ENCODE results near the gene TC2N. TPM values are rescaled to one million over a fixed set of nuclear protein-coding genes. Genes with fewer than 3 reads are reported as not detected.

Gene TC2N
- polyA plus RNA-seq, 1 donor from 2014 or later: 8.9 TPM

- Mint-ChIP-seq H3K9me3 (peaks cover 0 to 4% (median 2%) of the 10 kb centered on the region in 3 donors), H3K36me3 (peaks cover 2% of the 10 kb centered on the region), H3K27me3 (peaks cover 3% of the 10 kb centered on the region), H3K4me3 (peak overlapping the region in 1 of 4 donors; percentile 5), H3K27ac (no peak overlapping the region), H3K4me1 (peaks cover 35 to 43% (median 42%) of the 10 kb centered on the region in 3 donors)
Observed at GRCh38 chr14:91841065-91841464, 26.3 kb downstream of the TC2N start.

- H3K4me3 Mint-ChIP-seq: peak overlapping the region in 3 of 4 donors; percentile 11 to 52 (median 25)
Observed at GRCh38 chr14:91839749-91840148, 27.6 kb downstream of the TC2N start.

GRCh38 chr14:91837076-91837475 lies 30.3 kb downstream of the TC2N start:
- peaks cover 2% of the 10 kb centered on the region for H3K36me3 Mint-ChIP-seq
- H3K4me3 Mint-ChIP-seq: peak overlapping the region; percentile 86 to 97 (median 91)
- H3K9me3 Mint-ChIP-seq: peaks cover 0 to 4% (median 2%) of the 10 kb centered on the region in 3 donors
- peak overlapping the region in 1 of 3 donors; percentile 78 for H3K27ac Mint-ChIP-seq
- H3K4me1 Mint-ChIP-seq: peaks cover 31 to 46% (median 41%) of the 10 kb centered on the region in 3 donors
- H3K27me3 Mint-ChIP-seq: peaks cover 8% of the 10 kb centered on the region

More at GRCh38 chr14:91839749-91840148, 27.6 kb downstream of the TC2N start:
- Mint-ChIP-seq H3K27ac (peak overlapping the region in 1 of 3 donors; percentile 51), H3K4me1 (peaks cover 36 to 49% (median 49%) of the 10 kb centered on the region in 3 donors), H3K27me3 (peaks cover 8% of the 10 kb centered on the region), H3K36me3 (peaks cover 2% of the 10 kb centered on the region), H3K9me3 (peaks cover 0 to 4% (median 2%) of the 10 kb centered on the region in 3 donors)

- peaks cover 31 to 48% (median 40%) of the 10 kb centered on the region in 3 donors for H3K4me1 Mint-ChIP-seq
Observed at GRCh38 chr14:91835920-91836843, 31.2 kb downstream of the TC2N start.

GRCh38 chr14:91835197-91835919 lies 32.0 kb downstream of the TC2N start:
- Mint-ChIP-seq H3K36me3 (peaks cover 3% of the 10 kb centered on the region), H3K27me3 (peaks cover 11% of the 10 kb centered on the region), H3K9me3 (peaks cover 0 to 4% (median 2%) of the 10 kb centered on the region in 3 donors), H3K4me1 (peaks cover 36 to 53% (median 39%) of the 10 kb centered on the region in 3 donors), H3K27ac (peak overlapping the region in 2 of 3 donors; percentile 14 to 29), H3K4me3 (peak overlapping the region; percentile 80 to 89 (median 88))

More at GRCh38 chr14:91835920-91836843, 31.2 kb downstream of the TC2N start:
- Mint-ChIP-seq H3K27ac (peak overlapping the region in 2 of 3 donors; percentile 29 to 78), H3K36me3 (peaks cover 2% of the 10 kb centered on the region), H3K27me3 (peaks cover 8% of the 10 kb centered on the region), H3K4me3 (peak overlapping the region; percentile 86 to 97 (median 91)), H3K9me3 (peaks cover 0 to 4% (median 2%) of the 10 kb centered on the region in 3 donors)

GRCh38 chr14:91834571-91834970 lies 32.8 kb downstream of the TC2N start:
- peak overlapping the region in 3 of 4 donors; percentile 53 to 86 (median 56) for H3K4me3 Mint-ChIP-seq
- H3K9me3 Mint-ChIP-seq: peaks cover 0 to 4% (median 0%) of the 10 kb centered on the region in 3 donors
- H3K27ac Mint-ChIP-seq: no peak overlapping the region
- H3K27me3 Mint-ChIP-seq: peaks cover 11% of the 10 kb centered on the region
- H3K36me3 Mint-ChIP-seq: peaks cover 3% of the 10 kb centered on the region
- H3K4me1 Mint-ChIP-seq: peaks cover 31 to 54% (median 36%) of the 10 kb centered on the region in 3 donors

GRCh38 chr14:91831337-91831736 lies 36.0 kb downstream of the TC2N start:
- H3K27me3 Mint-ChIP-seq: peaks cover 8% of the 10 kb centered on the region
- no peak overlapping the region for H3K4me3 Mint-ChIP-seq
- H3K36me3 Mint-ChIP-seq: peaks cover 6% of the 10 kb centered on the region
- no peak overlapping the region for H3K27ac Mint-ChIP-seq
- H3K4me1 Mint-ChIP-seq: peaks cover 27 to 47% (median 30%) of the 10 kb centered on the region in 3 donors
- peaks cover 0 to 5% (median 0%) of the 10 kb centered on the region in 3 donors for H3K9me3 Mint-ChIP-seq

- Mint-ChIP-seq H3K4me1 (peaks cover 27 to 47% (median 31%) of the 10 kb centered on the region in 3 donors), H3K36me3 (peaks cover 6% of the 10 kb centered on the region), H3K9me3 (peaks cover 0 to 5% (median 0%) of the 10 kb centered on the region in 3 donors), H3K27me3 (peaks cover 8% of the 10 kb centered on the region), H3K27ac (peak overlapping the region in 1 of 3 donors; percentile 35), H3K4me3 (peak overlapping the region in 1 of 4 donors; percentile 20)
Observed at GRCh38 chr14:91830777-91831176, 36.6 kb downstream of the TC2N start.

GRCh38 chr14:91829511-91829910 lies 37.8 kb downstream of the TC2N start:
- Mint-ChIP-seq H3K4me1 (peaks cover 20 to 39% (median 31%) of the 10 kb centered on the region in 3 donors), H3K27me3 (peaks cover 3% of the 10 kb centered on the region), H3K36me3 (peaks cover 6% of the 10 kb centered on the region), H3K9me3 (peaks cover 0 to 5% (median under 1%) of the 10 kb centered on the region in 3 donors), H3K4me3 (no peak overlapping the region), H3K27ac (peak overlapping the region in 1 of 3 donors; percentile 24)

GRCh38 chr14:91827746-91828145 lies 39.6 kb downstream of the TC2N start:
- Mint-ChIP-seq H3K27ac (no peak overlapping the region), H3K36me3 (peaks cover 6% of the 10 kb centered on the region), H3K4me1 (peaks cover 9 to 32% (median 24%) of the 10 kb centered on the region in 3 donors), H3K9me3 (peaks cover 0 to 5% (median 3%) of the 10 kb centered on the region in 3 donors), H3K27me3 (peaks cover 5% of the 10 kb centered on the region), H3K4me3 (no peak overlapping the region)

GRCh38 chr14:91817566-91818325 lies 49.6 kb downstream of the TC2N start:
- Mint-ChIP-seq H3K27ac (peak overlapping the region; percentile 1 to 10 (median 5)), H3K4me3 (peak overlapping the region in 2 of 4 donors; percentile 9 to 29), H3K36me3 (peaks cover 8% of the 10 kb centered on the region), H3K27me3 (peaks cover 2% of the 10 kb centered on the region), H3K9me3 (peaks cover 0 to 2% (median 0%) of the 10 kb centered on the region in 3 donors), H3K4me1 (peaks cover 16 to 23% (median 17%) of the 10 kb centered on the region in 3 donors)

- Mint-ChIP-seq H3K36me3 (peaks cover 17% of the 10 kb centered on the region), H3K9me3 (peaks cover 4 to 18% (median 4%) of the 10 kb centered on the region in 3 donors), H3K4me1 (peaks cover 16 to 21% (median 17%) of the 10 kb centered on the region in 3 donors), H3K27ac (peak overlapping the region in 1 of 3 donors; percentile 9), H3K27me3 (peaks cover 2% of the 10 kb centered on the region), H3K4me3 (no peak overlapping the region)
Observed at GRCh38 chr14:91814317-91814716, 53.0 kb downstream of the TC2N start.

- peak overlapping the region in 1 of 3 donors; percentile 13 for H3K27ac Mint-ChIP-seq
- peaks cover 2% of the 10 kb centered on the region for H3K27me3 Mint-ChIP-seq
- H3K4me1 Mint-ChIP-seq: peaks cover 0 to 7% (median 0%) of the 10 kb centered on the region in 3 donors
- peaks cover 35% of the 10 kb centered on the region for H3K36me3 Mint-ChIP-seq
- H3K9me3 Mint-ChIP-seq: peaks cover 9 to 38% (median 18%) of the 10 kb centered on the region in 3 donors
- no peak overlapping the region for H3K4me3 Mint-ChIP-seq
Observed at GRCh38 chr14:91810699-91811098, 56.6 kb downstream of the TC2N start.

GRCh38 chr14:91806716-91807115 lies 60.6 kb downstream of the TC2N start:
- H3K27ac Mint-ChIP-seq: no peak overlapping the region
- no peak overlapping the region for H3K4me3 Mint-ChIP-seq
- no peaks in the 10 kb centered on the region for H3K27me3 Mint-ChIP-seq
- H3K36me3 Mint-ChIP-seq: peaks cover 32% of the 10 kb centered on the region
- peaks cover 10 to 38% (median 18%) of the 10 kb centered on the region in 3 donors for H3K9me3 Mint-ChIP-seq
- H3K4me1 Mint-ChIP-seq: no peaks in the 10 kb centered on the region
